Activated T-cell treated with anti-CD3 and anti-CD28 coated beads, Interleukin-2, amount 50 U/mL, for 4 hours (primary cell): ENCODE results near the gene PRICKLE2. TPM values are rescaled to one million over a fixed set of nuclear protein-coding genes. Genes with fewer than 3 reads are reported as not detected.

Source experiments
- ATAC-seq, 2 donors: fragments of 200-7000 bp; cut with Tn5 transposase; one replicate each; pipeline ENCODE4 v1.10.0; 2021
- DNase-seq: peaks from one replicate; pipeline ENCODE4 v3.0.0-alpha.2; 2020
- H3K27me3 Mint-ChIP-seq: one replicate; pipeline ENCODE4 v1.8.0; 2021; ENCODE audit warnings: low read depth, mixed read lengths
- H3K36me3 Mint-ChIP-seq: one replicate; pipeline ENCODE4 v1.8.0; 2022; ENCODE audit warnings: mixed read lengths; ENCODE audit not compliant: insufficient read depth
- H3K4me1 Mint-ChIP-seq: one replicate; pipeline ENCODE4 v1.8.0; 2021; ENCODE audit warnings: low read depth, mixed read lengths
- H3K4me3 Mint-ChIP-seq: one replicate; pipeline ENCODE4 v1.8.0; 2021; ENCODE audit warnings: mild to moderate bottlenecking, moderate library complexity, mixed read lengths
- H3K9me3 Mint-ChIP-seq: one replicate; pipeline ENCODE4 v1.8.0; 2021; ENCODE audit warnings: mixed read lengths
- total RNA-seq, 3 donors: library from RNA; stranded (reverse); gene quantifications; one replicate each; pipeline ENCODE4 v1.2.1, GENCODE V29; 2021

PRICKLE2 gene
- total RNA-seq, 3 donors from 2014 or later: not detected

DNA sequence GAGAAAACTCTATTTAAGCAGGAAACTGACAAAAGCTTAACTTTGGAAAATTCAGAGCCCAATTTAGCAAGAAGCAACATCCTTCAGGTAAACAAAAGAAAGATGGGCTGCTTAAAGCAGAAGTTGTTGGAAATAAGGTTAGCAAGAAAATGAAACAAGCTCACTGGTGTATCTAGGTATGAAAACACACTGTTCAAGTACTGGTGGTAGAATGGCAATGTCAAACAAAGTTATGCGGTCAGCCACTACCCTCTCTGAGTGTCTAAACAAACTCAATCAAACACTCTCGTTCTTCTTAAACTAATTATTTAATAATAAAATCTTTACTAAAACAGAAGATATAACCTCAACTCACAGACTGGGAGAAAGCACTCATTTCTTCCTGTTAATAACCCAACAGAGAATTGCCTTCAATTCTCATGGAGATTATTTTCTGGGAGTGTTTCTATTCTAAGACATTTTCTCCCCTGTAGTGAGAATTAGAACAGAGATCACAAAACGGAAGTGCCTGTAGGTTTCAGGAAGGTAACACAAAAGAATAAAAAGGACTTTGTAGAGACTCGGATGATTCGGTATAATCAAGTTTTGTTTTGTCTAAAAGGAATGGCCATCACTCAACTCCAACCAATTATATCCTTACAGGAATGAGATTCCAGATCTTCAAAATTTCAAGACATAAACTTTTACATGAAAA, 28.9 kb downstream of the PRICKLE2 start:
- Mint-ChIP-seq H3K36me3 (no peaks in the 10 kb centered on the region), H3K27me3 (no peaks in the 10 kb centered on the region), H3K4me1 (no peaks in the 10 kb centered on the region), H3K4me3 (no peak overlapping the region), H3K9me3 (peaks cover 9% of the 10 kb centered on the region)
- ATAC-seq (no peak), DNase-seq (no peak)

DNA sequence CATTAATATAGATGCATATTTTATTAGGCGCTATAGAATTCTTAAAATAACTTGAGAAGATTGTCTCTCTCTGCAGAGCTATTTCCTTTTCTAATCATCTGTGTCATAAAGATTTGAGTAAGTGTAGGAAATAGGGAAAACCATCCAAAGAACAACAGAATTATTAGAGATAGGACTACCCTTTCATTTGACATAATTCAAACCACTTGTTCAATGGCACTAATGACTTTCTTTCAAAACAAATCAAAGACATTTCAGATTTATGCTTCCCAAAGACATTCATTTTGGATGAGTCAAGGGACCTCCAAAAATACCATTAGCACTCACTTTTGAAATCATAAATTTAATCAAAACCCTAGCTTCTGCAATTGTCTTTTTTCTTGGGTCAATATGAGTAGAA, 29.5 kb downstream of the PRICKLE2 start:
- DNase-seq: no peak
- ATAC-seq: no peak
- Mint-ChIP-seq H3K36me3 (no peaks in the 10 kb centered on the region), H3K27me3 (no peaks in the 10 kb centered on the region), H3K4me1 (no peaks in the 10 kb centered on the region), H3K9me3 (peaks cover 9% of the 10 kb centered on the region), H3K4me3 (no peak overlapping the region)

DNA sequence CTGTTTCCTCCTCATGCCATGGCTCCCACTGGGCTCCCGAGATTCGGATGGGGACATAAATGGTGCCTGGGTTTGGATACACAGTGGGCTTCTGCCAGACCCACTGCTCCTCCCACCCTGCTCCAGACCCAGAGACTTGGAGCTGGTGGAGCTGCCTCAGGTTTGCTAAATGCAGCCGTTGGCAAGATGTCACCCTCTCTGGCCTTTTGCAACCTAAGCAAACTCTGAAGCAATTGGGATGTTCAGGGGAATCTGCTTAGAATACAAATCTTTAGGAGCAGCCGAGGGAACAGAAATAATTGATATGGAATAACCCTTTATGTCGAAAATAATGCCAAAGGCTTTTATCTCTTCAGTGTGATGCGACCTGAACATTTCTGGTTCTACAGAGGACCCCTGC, 33.4 kb downstream of the PRICKLE2 start:
- Mint-ChIP-seq H3K9me3 (peaks cover 4% of the 10 kb centered on the region), H3K4me3 (no peak overlapping the region), H3K36me3 (no peaks in the 10 kb centered on the region), H3K4me1 (no peaks in the 10 kb centered on the region), H3K27me3 (no peaks in the 10 kb centered on the region)
- DNase-seq (no peak), ATAC-seq (no peak)

DNA sequence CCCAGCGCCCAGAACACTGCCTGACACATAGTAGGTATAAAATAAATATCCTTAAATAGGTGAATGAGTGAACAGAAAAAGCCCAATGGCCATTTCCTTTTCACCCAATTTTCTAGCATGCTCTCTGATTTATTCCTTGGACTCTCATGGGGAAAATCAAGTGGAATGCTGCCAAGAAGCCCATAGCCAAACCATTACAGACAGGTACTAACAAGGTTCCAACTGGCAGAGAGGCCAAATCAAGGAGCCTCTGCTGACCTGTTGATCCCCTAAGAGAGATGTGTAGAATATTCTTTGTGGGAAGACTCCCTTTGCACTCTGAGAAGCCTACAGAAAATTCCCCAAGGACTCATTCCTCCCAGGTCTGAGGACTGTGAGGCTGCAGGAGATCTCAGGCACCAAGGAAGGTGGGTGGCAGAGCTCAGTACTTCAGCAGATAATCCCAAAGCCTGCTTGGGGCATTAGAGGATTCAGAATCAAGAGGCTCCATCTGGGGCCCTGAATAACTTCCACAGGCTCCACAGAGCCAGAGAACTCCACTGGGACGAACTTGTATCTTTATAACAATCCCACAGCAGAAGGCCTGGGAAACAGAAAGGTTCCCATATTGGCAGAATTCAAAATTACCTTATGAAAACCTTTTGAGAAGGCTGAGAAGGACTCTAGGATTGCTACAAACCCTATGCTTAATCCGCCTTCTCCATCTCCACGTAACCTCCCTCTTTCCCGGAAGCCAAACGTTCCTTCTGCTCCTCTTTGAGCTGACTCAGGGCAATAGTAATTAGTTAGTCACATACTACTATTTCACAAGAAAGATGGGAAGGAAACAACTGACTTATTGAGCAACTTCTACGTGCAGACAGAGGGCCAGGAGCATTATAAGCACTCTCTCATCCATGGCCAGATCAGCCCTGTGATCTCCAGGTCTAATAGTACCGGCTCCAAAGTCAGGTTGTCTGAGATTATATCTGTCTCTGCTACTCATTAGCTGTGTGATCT, 34.5 kb downstream of the PRICKLE2 start:
- no peaks in the 10 kb centered on the region for H3K27me3 Mint-ChIP-seq
- no peaks in the 10 kb centered on the region for H3K4me1 Mint-ChIP-seq
- H3K36me3 Mint-ChIP-seq: no peaks in the 10 kb centered on the region
- peaks cover 4% of the 10 kb centered on the region for H3K9me3 Mint-ChIP-seq
- ATAC-seq (no peak), DNase-seq (no peak)
- H3K4me3 Mint-ChIP-seq: no peak overlapping the region

DNA sequence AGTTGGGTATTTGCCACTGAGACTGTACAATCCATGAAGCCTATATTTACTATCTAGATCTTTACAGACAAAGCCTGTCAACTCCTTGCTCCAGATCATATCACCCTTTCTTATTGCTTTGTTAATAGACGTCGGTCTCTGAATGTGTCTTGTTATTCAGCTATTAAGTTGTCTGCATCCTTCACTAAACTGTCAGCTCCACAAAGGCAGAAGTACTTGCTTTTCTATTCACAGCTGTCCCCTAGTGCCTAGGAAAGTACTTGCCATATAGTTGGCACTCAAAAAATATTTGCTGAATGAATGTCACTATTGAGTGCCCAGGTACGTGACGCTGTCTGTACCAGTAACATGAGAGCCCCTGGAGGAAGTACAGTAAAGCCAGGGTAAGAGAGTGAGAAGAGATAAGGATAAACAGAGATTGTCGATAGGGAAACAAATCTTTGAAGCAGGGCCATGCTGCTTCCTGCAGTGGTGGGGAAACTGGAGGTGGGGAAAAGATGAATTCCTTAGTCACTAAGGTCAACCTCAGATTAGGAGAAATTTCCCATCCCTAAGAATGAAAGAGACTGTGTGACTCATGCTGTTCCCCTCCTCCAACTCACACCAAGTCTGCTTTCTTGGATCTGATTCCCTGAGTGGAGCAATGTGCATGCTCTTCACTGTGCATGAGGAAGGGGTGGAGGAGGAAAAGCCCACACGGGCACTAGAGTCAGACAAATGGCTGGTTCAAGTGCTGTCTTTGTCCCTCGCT, 36.3 kb downstream of the PRICKLE2 start:
- ATAC-seq: no peak
- Mint-ChIP-seq H3K4me3 (no peak overlapping the region), H3K4me1 (no peaks in the 10 kb centered on the region), H3K36me3 (no peaks in the 10 kb centered on the region), H3K27me3 (no peaks in the 10 kb centered on the region), H3K9me3 (peaks cover 4% of the 10 kb centered on the region)
- DNase-seq: no peak

DNA sequence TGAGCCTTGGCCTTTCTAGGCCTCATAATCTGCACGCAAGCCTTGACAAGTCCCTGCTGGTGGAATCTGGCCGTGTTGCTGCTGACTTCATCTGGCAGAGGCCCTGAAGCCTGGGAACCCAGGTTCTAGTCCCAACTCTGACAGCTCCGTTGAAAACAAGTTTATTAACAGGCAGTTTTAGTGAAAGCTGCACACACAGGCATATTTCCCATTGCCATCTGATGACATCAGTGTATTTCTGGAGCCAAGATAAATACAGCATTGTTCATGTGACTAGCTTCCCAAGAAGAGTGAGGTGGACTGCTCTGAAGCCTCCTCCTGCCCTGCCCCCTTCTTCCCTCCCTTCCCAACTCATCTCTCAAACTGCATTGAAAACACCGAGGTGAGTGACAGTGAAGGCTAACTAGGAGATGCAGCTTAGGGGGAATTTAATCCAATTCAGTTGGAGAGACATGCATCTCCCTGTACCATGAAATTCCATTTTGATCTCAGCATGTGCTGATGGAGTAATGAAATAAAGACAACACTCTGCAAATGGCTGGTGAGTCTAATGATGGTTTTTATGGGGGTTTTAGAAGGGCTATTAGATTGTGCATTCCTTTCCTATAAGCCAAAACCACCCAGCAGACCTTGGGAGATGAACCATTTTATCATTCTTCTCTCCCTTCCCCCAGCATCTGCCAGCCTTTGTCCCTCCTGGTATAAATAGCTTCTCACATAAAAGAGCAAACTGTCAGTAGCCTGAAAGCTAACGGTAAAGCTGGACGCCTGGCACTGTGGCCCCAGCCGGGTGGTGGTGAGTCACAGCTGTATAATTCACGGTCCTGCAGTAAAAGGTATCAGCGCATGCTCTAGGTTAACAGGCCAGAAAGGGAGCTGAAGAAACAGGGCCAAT, 38.0 kb downstream of the PRICKLE2 start:
- Mint-ChIP-seq H3K4me1 (no peaks in the 10 kb centered on the region), H3K4me3 (no peak overlapping the region), H3K36me3 (no peaks in the 10 kb centered on the region), H3K9me3 (no peaks in the 10 kb centered on the region), H3K27me3 (no peaks in the 10 kb centered on the region)
- no peak for ATAC-seq
- DNase-seq: no peak

DNA sequence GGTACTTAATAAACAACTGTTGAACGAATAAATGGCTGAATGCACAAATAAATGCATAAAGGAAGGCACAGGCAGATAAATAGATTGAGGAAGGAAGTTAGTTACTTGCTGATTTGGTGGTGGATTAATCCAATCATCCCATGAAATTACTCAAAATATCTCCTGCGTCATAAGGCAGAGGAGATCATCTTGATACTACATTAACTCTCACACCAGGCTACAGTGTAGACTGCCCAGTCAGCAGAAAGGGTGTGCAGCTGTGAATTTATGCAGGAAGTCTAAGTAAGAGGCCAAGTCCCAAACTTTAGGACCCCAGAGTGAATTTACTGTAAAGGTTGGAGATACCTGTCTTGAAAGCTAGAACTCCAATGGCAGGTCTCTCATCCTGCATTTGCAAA, 38.6 kb downstream of the PRICKLE2 start:
- DNase-seq (no peak), ATAC-seq (no peak)
- H3K4me3 Mint-ChIP-seq: no peak overlapping the region
- no peaks in the 10 kb centered on the region for H3K36me3 Mint-ChIP-seq
- no peaks in the 10 kb centered on the region for H3K4me1 Mint-ChIP-seq
- H3K27me3 Mint-ChIP-seq: peaks cover 2% of the 10 kb centered on the region
- H3K9me3 Mint-ChIP-seq: no peaks in the 10 kb centered on the region

DNA sequence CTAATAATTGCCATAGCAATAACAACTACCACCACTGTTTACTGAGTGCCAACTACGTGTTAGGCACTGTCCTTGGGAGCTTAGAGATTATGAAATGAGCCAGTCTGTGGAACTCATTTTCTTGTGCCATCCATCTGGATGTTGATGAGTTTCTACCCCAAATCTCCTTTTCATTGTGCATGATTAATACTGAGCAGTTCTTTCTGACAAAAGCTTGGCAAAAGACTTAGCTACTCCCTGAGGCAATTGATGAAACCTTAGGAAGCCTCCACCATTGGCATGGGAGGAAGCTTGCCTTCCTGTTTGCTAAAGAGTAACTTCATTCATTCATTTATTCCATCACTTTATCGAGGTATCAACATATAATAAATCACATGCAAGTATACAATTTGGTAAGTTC, 39.8 kb downstream of the PRICKLE2 start:
- H3K9me3 Mint-ChIP-seq: no peaks in the 10 kb centered on the region
- no peak overlapping the region for H3K4me3 Mint-ChIP-seq
- H3K36me3 Mint-ChIP-seq: no peaks in the 10 kb centered on the region
- no peaks in the 10 kb centered on the region for H3K4me1 Mint-ChIP-seq
- no peak for ATAC-seq
- DNase-seq: no peak
- H3K27me3 Mint-ChIP-seq: peaks cover 7% of the 10 kb centered on the region

DNA sequence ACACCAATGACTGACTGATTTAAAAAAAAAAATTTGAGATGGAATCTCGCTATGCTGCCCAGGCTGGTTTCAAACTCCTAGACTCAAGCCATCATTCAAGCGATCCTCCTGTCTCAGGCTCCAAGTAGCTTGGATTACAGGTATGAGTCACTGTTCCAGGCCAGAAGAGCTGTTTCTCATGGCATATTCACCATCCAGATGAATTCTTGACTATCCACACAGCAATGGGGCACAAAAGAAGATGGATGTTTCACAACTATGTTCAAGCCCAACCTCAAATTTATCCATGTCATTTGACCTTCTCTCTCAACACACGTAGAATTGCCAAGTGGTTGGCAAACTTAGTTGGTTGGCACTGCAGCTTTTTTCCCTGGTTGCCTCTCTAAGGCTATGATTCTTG, 40.6 kb downstream of the PRICKLE2 start:
- ATAC-seq: no peak
- no peak for DNase-seq
- Mint-ChIP-seq H3K36me3 (no peaks in the 10 kb centered on the region), H3K4me1 (no peaks in the 10 kb centered on the region), H3K9me3 (no peaks in the 10 kb centered on the region), H3K4me3 (no peak overlapping the region), H3K27me3 (peaks cover 7% of the 10 kb centered on the region)

DNA sequence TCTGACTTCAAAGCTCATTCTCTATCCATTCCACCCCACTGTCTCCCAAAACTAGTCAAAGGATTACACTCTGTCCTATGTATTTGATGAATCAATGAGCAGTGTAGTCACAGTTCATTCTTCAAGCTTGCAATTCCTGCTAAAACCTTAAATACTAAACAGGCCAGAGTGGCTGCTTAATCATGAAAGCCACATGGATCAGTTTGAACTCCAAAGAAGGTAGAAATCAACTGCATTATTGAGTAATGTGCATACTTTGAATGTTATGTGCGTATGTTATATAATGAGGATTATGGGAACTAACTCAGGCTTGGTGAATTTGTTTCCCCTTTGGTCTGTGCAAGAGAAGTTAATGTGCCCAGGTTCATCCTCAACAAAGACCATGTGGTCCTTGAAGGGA, 45.4 kb downstream of the PRICKLE2 start:
- Mint-ChIP-seq H3K27me3 (peaks cover 9% of the 10 kb centered on the region), H3K4me1 (no peaks in the 10 kb centered on the region), H3K9me3 (no peaks in the 10 kb centered on the region), H3K4me3 (no peak overlapping the region), H3K36me3 (no peaks in the 10 kb centered on the region)
- ATAC-seq: no peak
- no peak for DNase-seq

DNA sequence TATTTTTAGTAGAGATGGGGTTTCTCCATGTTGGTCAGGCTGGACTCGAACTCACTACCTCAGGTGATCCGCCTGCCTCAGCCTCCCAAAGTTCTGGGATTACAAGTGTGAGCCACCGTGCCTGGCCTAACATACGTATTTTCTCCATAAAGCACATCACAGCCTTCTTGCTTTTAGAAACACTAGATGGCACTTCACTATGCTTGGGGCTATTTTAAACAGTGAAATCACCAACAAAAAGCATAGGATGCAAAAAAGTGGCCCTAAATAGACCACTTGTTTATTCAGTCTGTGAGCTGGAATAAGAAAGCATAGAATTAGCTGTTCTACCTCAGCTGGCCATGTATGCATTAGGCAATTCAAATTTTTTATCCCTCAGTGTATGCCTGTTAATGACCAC, 46.0 kb downstream of the PRICKLE2 start:
- no peaks in the 10 kb centered on the region for H3K36me3 Mint-ChIP-seq
- DNase-seq (no peak), ATAC-seq (no peak)
- no peaks in the 10 kb centered on the region for H3K9me3 Mint-ChIP-seq
- H3K4me3 Mint-ChIP-seq: no peak overlapping the region
- no peaks in the 10 kb centered on the region for H3K4me1 Mint-ChIP-seq
- peaks cover 9% of the 10 kb centered on the region for H3K27me3 Mint-ChIP-seq

DNA sequence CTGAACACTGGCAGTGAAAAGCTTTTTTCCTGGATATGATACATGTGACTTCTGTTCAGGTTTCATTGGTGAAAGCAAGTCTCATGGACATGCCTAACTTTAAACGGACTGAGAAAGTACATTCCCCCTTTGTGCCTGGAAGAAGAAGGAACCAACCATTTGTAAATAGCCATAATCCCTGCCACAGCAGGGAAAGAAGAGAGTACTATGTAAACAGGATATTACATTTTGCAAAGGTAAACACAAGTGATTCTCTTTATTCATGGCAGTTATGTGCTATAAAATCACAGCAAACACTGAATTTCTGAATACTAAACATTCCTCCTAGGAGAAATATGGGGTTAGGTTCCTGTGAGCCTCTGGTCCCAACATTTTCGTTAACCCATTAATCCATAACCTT, 46.8 kb downstream of the PRICKLE2 start:
- H3K4me1 Mint-ChIP-seq: no peaks in the 10 kb centered on the region
- no peaks in the 10 kb centered on the region for H3K9me3 Mint-ChIP-seq
- peaks cover 9% of the 10 kb centered on the region for H3K27me3 Mint-ChIP-seq
- DNase-seq (no peak), ATAC-seq (no peak)
- H3K36me3 Mint-ChIP-seq: no peaks in the 10 kb centered on the region
- no peak overlapping the region for H3K4me3 Mint-ChIP-seq

DNA sequence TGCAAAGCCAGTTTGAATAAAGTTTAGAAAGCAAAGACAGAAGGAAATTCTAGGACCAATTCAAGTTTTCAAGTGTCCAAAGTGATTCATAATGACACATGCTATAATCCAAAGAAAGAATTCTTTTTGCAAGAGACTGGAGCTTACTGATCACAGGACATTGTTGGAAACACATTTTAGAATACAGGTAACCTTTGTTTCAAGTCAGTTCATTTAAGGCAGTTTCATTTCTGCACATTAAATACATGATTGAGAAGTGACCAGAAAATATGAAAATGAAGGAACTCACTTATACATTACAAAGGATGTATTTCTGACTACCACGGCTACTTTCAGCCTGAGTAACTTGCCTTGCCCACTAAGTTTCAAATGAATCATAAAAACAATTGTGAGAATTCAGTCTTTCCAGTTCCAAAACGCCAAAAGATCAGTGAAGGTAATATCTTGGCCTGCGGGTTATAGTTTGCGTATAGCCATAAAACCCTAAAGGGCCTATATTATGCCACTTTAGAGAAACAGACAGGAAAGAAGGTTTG, 48.7 kb downstream of the PRICKLE2 start:
- ATAC-seq: no peak
- Mint-ChIP-seq H3K36me3 (no peaks in the 10 kb centered on the region), H3K4me1 (no peaks in the 10 kb centered on the region), H3K27me3 (peaks cover 7% of the 10 kb centered on the region), H3K9me3 (no peaks in the 10 kb centered on the region), H3K4me3 (no peak overlapping the region)
- no peak for DNase-seq
